ENCODE results near the gene RIN1. TPM values are rescaled to one million over a fixed set of nuclear protein-coding genes. Genes with fewer than 3 reads are reported as not detected.
"Not testable (repeated sequence)": the region's sequence is repeated elsewhere in the genome, so short reads cannot be mapped to it uniquely, and the experiment has no call there.

The RIN1 gene
- total RNA-seq, 1 donor from 2014 or later: 6.4 TPM

- DNase-seq (ENCODE audit: low read depth, low spot score): not testable (repeated sequence)
Observed at GRCh38 chr11:66320289-66320688, 15.9 kb downstream of the RIN1 start.

DNA sequence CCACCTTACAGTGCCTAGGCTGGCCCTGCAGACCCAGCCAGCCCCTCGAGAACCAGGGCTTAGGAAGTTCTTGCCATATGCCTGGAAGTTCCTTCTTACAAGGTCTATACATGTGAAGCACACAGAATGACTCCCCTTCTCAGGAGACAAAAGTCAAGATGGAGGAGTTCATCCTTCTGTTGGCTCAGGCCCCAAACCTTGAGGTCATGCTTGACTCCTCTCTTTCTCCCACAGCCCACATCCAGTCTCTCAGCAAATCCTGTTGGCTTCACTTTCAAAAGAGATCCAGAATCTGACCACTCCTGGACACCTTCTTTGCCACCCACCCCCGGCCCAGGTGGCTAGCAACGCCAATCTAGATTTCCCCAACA lies 17.6 kb downstream of the RIN1 start:
- DNase-seq (ENCODE audit: low read depth, low spot score): no peak

GRCh38 chr11:66317723-66318599 lies 18.3 kb downstream of the RIN1 start:
- DNase-seq (ENCODE audit: low read depth, low spot score): no peak

DNA sequence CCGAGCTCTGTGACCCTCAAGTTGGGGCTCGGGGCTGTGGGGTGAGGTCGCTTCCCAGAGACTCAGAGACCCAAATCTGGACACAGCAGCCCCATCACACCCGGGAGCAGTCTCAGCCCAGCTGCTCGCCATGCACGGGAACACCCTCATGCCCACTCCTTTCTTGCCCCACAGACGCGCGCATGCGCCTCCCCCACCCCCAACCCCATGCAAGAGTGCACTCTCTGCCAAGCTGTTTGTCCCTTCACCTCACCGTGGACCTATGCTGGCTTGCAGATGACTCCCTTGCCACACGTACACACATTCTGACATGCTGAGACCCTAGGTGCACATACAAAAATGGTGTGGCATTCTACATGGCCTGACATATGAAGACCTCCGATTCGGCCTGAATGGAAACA lies 18.9 kb downstream of the RIN1 start:
- no peak for DNase-seq (ENCODE audit: low read depth, low spot score)

- no peak for DNase-seq (ENCODE audit: low read depth, low spot score)
Observed at GRCh38 chr11:66316849-66317251, 19.4 kb downstream of the RIN1 start, which contains the start of gene CD248. Gene CD248, minus strand, starts transcription at chr11:66317044. Its CDS starts 17 bp downstream, at chr11:66317027.

GRCh38 chr11:66315921-66316811 lies 20.1 kb downstream of the RIN1 start:
- DNase-seq (ENCODE audit: low read depth, low spot score): no peak

- DNase-seq (ENCODE audit: low read depth, low spot score): no peak
Observed at GRCh38 chr11:66315498-66315885, 20.7 kb downstream of the RIN1 start.

DNA sequence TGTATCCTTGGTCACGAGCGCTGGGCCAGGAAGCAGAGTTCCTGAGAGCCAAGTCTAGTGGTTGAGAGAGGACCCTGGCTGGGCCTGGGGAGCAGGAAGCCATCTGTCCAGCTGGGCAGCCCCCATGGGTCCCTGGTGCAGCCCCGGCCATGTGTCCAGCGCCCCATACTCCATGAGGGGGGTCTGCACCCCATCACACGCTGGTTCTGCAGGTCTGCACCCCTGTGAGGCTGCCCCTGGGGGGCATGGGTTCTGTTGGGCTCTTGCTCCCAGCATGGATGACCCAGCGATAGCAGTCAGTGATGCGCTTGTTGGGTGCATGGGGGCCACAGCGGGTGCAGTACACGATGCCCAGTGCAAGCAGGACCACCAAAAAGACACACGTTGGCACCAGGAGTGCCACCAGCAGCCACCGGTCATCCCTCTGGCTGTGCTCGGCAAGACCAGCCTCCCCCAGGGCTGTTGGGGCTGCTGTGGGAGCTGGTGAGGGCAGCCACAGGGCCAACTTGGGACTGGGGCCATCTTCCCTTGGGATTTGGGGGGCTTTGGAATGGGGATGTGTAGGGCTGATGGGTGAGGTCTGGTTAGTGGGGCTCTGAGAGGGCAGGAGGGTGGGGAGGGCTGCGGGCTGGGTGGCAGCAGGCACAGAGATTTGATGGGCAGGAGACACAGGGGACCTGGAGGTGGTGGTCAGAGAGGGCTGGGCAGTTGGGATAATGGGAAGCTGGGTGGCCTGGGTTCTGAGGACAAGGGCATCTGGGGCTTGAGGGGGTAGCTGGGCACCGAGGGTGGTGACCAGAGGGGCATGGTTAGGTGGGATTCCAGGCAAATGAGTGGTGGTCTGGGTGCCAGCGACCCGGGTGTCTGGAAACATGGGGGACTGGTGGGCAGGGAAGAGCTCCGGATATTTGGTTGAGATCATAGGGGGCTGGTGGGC lies 21.4 kb downstream of the RIN1 start:
- DNase-seq (ENCODE audit: low read depth, low spot score): no peak

DNA sequence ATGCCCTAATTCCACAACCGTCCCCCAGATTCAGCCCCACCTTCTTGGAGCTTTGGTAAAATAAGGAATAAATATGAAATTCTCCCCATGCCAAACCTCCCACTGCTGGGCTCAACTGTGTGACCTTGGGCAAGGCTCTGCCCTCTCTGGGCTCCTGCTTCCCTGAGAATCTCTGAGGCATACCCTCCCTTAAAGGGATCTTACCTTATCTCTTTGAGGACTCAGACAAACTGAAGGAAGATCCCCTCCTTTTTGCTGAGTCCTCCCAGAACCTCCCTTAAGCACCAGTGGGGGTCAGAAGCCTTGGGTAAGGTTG lies 22.1 kb downstream of the RIN1 start:
- DNase-seq (ENCODE audit: low read depth, low spot score): no peak

DNA sequence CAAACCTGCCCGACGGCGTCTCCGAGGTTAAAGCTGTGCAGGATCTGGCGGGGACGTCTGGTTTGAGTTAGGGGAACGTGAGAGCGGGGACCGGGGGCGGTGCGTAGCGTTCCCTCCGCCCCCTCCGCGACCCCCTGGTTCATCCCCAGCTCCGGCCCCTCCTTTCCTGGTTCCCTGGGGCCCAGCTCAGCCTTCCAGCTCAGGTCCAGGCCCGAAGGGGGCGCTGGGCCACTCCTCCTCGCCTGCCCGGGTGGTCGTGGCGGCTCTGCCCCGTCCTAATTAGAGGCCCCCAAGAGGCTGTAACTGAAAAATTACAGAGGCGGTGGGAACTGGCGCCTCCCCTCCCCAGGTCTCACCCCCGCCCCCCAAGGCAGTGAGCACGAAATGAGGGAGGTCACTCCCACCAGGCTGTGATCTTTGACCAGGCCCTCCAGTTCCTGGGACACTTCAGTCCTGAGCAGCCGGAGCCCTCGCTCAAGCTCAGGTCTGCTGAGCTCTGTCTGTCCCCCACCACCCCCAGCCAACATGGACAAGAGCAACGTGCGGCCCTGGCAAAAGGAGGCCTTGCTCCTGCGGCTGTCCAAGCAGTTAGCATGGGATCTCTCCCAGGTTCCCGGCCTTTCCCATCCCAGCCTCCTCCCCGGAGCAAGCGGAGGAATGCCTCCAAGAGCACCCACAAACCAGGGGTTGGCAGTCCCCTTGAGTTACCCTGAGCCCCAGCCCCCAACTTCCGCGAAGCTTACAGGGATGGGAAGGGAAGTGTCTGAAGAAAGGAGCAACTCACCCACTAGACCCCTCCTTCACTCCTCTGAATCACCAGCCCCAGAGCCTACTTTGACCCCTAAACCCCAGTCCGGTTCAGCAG lies 22.7 kb downstream of the RIN1 start:
- no peak for DNase-seq (ENCODE audit: low read depth, low spot score)

- DNase-seq (ENCODE audit: low read depth, low spot score): peak; percentile 81
Observed at GRCh38 chr11:66312549-66313320, 23.5 kb downstream of the RIN1 start.

- peak; percentile 71 for DNase-seq (ENCODE audit: low read depth, low spot score)
Observed at GRCh38 chr11:66311965-66312548, 24.2 kb downstream of the RIN1 start.

- no peak for DNase-seq (ENCODE audit: low read depth, low spot score)
Observed at GRCh38 chr11:66311470-66311964, 24.7 kb downstream of the RIN1 start.

DNA sequence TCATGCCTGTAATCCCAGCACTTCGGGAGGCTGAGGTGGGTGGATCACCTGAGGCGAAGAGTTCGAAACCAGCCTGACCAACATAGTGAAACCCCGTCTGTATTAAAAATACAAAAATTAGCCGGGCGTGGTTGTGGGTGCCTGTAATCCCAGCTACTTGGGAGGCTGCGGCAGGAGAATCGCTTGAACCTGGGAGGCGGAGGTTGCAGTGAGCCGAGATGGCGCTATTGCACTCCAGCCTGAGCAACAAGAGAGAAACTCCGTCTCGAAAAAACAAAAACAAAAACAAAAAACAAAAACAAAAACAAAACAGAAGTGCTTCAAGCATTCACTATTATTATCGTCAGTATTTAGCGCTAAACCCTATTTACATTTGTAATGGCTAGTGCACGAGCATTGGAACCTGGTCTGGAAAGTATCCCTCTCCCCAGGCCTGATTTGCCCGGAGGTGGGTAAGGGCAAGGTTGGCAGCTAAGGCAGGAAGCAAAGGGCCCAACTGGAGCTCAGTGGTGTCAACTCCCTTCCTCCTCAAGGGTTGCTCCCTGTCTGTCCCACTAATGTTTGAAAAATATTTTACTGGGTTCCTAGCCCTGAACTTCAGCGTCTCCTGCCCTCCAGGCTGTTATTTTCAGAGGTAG lies 25.3 kb downstream of the RIN1 start:
- DNase-seq (ENCODE audit: low read depth, low spot score): not testable (repeated sequence)

DNA sequence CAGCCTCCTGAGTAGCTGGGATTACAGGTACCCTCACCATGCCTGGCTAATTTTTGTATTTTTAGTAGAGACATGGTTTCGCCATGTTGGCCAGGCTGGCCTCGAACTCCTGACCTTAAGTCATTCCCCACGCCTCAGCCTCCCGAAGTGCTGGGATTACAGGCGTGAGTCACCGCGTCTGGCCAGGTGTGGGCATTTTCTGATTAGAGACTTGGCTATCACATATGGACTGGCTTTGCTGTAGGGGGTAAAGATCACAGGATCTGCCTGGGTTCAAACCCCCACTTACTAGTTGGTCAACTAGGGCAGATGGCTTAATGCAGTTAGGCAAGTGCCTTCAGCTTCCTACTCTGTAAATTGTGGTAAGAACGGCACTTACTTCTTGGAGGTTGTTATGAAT lies 25.9 kb downstream of the RIN1 start:
- DNase-seq (ENCODE audit: low read depth, low spot score): no peak

- no peak for DNase-seq (ENCODE audit: low read depth, low spot score)
Observed at GRCh38 chr11:66309475-66309874, 26.8 kb downstream of the RIN1 start.

GRCh38 chr11:66302656-66303055 lies 33.6 kb downstream of the RIN1 start:
- no peak for DNase-seq (ENCODE audit: low read depth, low spot score)

DNA sequence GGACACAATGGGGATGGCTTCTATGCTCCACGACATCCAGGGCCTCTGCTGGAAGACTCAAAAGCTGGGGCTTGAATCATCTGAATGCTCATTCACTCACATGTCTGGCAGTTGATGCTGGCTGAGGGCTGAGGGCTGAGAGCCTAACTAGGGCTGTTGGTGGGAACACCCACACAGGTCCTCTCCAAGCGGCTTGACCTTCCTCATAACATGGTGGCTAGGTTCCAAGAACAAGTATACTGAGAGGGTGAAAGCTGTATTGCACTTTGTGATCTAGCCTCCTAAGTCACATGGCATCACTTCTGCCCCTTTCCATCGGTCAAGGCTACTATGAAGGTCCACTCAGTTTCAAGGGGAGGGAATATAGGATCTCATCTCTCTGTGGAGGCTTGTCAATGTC lies 37.0 kb downstream of the RIN1 start:
- DNase-seq (ENCODE audit: low read depth, low spot score): no peak

DNA sequence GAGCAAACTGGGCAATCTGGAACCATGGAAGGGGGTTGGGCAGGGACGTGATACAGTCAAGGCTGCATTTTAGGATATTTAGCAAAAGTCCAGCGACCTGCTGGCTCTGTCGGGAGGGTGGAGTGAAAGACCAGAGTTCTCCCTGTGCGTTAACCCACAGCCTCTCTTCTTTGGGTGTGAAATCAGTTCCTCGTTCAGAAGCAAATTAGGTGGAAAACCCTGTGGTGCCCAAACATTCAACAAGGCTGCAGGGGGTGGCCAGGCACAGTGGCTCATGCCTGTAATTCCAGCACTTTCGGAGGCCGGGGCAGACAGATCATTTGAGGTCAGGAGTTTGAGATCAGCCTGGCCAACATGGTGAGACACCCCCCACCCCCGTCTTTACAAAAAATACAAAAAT lies 38.6 kb downstream of the RIN1 start:
- DNase-seq (ENCODE audit: low read depth, low spot score): no peak

Data from pulmonary artery endothelial cell (primary cell).